Tibial nerve (tissue), 4 donors: ENCODE data around the gene CCL24. TPM values are rescaled to one million over a fixed set of nuclear protein-coding genes. Genes with fewer than 3 reads are reported as not detected.

Experiments used
- DNase-seq, 2 donors: peaks; one replicate each; pipeline ENCODE4 v3.0.0-alpha.2; 2019; ENCODE audit warnings: low spot score in 2 of 2
- H3K27ac ChIP-seq, 4 donors: fragments of 200-600 bp; sonication (generic) in 3 of 4; one replicate each; pipeline ENCODE4 v1.5.1; 2017 to 2019; ENCODE audit warnings: mild to moderate bottlenecking in 1 of 4
- H3K27me3 ChIP-seq, 2 donors: fragments of 200-600 bp; sonication (generic) in 1 of 2; one replicate each; pipeline versions ENCODE4 v1.5.1 to v1.6.0; 2017 to 2019
- H3K36me3 ChIP-seq, 3 donors: fragments of 200-600 bp; sonication (generic); one replicate each; pipeline ENCODE4 v1.5.1; 2018 to 2019
- H3K4me1 ChIP-seq, 4 donors: fragments of 200-600 bp; sonication (generic) in 3 of 4; one replicate each; pipeline ENCODE4 v1.5.1; 2017 to 2019
- H3K4me3 ChIP-seq, 4 donors: fragments of 200-600 bp; sonication (generic) in 3 of 4; one replicate each; pipeline ENCODE4 v1.5.1; 2017 to 2019; ENCODE audit warnings: mild to moderate bottlenecking in 1 of 4, moderate library complexity in 1 of 4
- H3K9me3 ChIP-seq, 4 donors: fragments of 200-600 bp; sonication (generic) in 3 of 4; one replicate each; pipeline ENCODE4 v1.5.1; 2017 to 2019
- CTCF ChIP-seq, 5 experiments: fragments of 200-600 bp in 3 of 5; fragments of 450-650 bp in 2 of 5; sonication (generic) in 3 of 5; IDR thresholded peaks; one replicate each; pipeline ENCODE4 v1.5.1; 2016 to 2019; ENCODE audit warnings: antibody characterized with exemption in 5 of 5, mild to moderate bottlenecking in 3 of 5, moderate library complexity in 2 of 5
- EP300 ChIP-seq, 2 donors: sonication (generic); formaldehyde crosslinking; IDR thresholded peaks; one replicate each; pipeline ENCODE4 v1.6.1; 2017; ENCODE audit warnings: antibody characterized with exemption in 2 of 2, mild to moderate bottlenecking in 1 of 2
- POLR2A ChIP-seq, 2 donors: fragments of 450-650 bp; IDR thresholded peaks; one replicate each; pipeline ENCODE4 v1.6.1; 2017; ENCODE audit warnings: antibody characterized with exemption in 2 of 2, mild to moderate bottlenecking in 2 of 2, moderate library complexity in 2 of 2
- WGBS, 2 donors: methylation state at CpG; one replicate each; pipeline ENCODE4 v1.1.5; 2018; 5-methylcytosine and 5-hydroxymethylcytosine counted together
- total RNA-seq, 4 donors: library from RNA; depleted of rRNA; stranded (reverse); fragments of >200 nt; gene quantifications; one replicate each; pipeline ENCODE4 v1.1.0, GENCODE V29; 2016

Gene CCL24
- total RNA-seq, 4 donors from 2014 or later: not detected

DNA sequence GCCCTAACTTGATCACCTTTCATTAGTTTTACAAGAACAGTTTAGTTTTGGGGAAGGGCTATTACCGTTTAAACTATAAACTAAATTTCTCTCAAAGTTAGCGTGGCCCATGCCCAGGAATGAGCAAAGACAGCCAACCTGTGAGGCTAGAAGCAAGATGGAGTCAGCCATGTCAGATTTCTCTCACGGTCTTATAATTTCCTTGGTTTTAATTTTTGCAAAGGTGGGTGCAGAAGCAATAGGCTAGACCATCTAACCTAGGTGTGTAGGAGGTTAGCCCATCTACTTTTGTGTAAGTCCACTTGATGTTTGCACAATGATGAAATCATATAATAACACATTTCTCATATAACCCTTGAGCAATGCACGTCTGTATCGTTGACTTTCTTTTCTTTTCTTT is 8.9 kb downstream of the CCL24 start:
- Histone ChIP-seq H3K9me3 (peaks cover 0 to 17% (median 4%) of the 10 kb centered on the region in 4 donors), H3K4me3 (no peak overlapping the region), H3K4me1 (no peaks in the 10 kb centered on the region), H3K27me3 (no peaks in the 10 kb centered on the region), H3K27ac (no peak overlapping the region), H3K36me3 (no peaks in the 10 kb centered on the region)
- WGBS, 2 donors: 66 to 94% methylated on average over 5 of the region's 5 CpGs
- TF ChIP-seq CTCF (IDR thresholded peaks at IDR 0.05): no peak
- no peak for TF ChIP-seq POLR2A (IDR thresholded peaks at IDR 0.05)
- TF ChIP-seq EP300 (IDR thresholded peaks at IDR 0.05): no peak
- no peak for DNase-seq

- Histone ChIP-seq H3K9me3 (peaks cover 0 to 17% (median 4%) of the 10 kb centered on the region in 4 donors), H3K27me3 (no peaks in the 10 kb centered on the region), H3K4me1 (no peaks in the 10 kb centered on the region), H3K36me3 (no peaks in the 10 kb centered on the region), H3K4me3 (no peak overlapping the region), H3K27ac (no peak overlapping the region)
- DNase-seq: no peak
- TF ChIP-seq POLR2A (IDR thresholded peaks at IDR 0.05) (no peak), EP300 (IDR thresholded peaks at IDR 0.05) (no peak), CTCF (IDR thresholded peaks at IDR 0.05) (no peak)
- 89 to 98% methylated on average over 2 of the region's 2 CpGs for WGBS, 2 donors
Measured at GRCh38 chr7:75804004-75804403, 9.6 kb downstream of the CCL24 start.

- Histone ChIP-seq H3K36me3 (no peaks in the 10 kb centered on the region), H3K27ac (no peak overlapping the region), H3K9me3 (peaks cover 0 to 17% (median 4%) of the 10 kb centered on the region in 4 donors), H3K27me3 (no peaks in the 10 kb centered on the region), H3K4me1 (peaks cover 0 to 11% (median 0%) of the 10 kb centered on the region in 4 donors), H3K4me3 (no peak overlapping the region)
- WGBS, 2 donors: 83 to 84% methylated on average over 5 of the region's 5 CpGs
- TF ChIP-seq EP300 (IDR thresholded peaks at IDR 0.05) (no peak), CTCF (IDR thresholded peaks at IDR 0.05) (no peak), POLR2A (IDR thresholded peaks at IDR 0.05) (no peak)
- no peak for DNase-seq
Measured at GRCh38 chr7:75802552-75802821, 11.1 kb downstream of the CCL24 start.

DNA sequence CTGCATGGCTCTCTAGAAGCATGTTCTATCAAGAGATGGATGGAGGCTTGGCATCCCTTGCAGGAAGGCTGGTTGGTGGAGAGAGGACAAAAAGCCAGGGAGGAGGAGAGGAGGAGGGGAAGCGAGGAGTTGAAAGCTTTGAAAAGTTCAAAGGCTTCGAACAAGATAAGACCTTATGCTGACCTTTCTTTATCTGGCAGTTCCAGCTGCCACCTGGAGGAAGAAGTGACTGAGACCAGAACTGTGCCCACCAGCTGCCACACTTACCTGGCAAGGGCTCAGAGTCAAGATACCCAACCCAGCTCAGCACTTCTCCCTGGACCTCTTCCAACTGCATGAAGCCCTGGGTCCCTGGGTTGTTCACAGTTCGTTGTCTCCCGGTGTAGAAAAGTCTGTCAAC is 14.8 kb downstream of the CCL24 start:
- peak overlapping the region in 1 of 4 donors; percentile 48 for H3K27ac ChIP-seq
- DNase-seq: no peak
- H3K27me3 ChIP-seq: no peaks in the 10 kb centered on the region
- TF ChIP-seq EP300 (IDR thresholded peaks at IDR 0.05) (no peak), CTCF (IDR thresholded peaks at IDR 0.05) (no peak), POLR2A (IDR thresholded peaks at IDR 0.05) (no peak)
- H3K4me3 ChIP-seq: no peak overlapping the region
- WGBS, 2 donors: 76 to 79% methylated on average over 4 of the region's 4 CpGs
- no peaks in the 10 kb centered on the region for H3K9me3 ChIP-seq
- H3K4me1 ChIP-seq: peaks cover 0 to 35% (median 2%) of the 10 kb centered on the region in 4 donors
- H3K36me3 ChIP-seq: no peaks in the 10 kb centered on the region

DNA sequence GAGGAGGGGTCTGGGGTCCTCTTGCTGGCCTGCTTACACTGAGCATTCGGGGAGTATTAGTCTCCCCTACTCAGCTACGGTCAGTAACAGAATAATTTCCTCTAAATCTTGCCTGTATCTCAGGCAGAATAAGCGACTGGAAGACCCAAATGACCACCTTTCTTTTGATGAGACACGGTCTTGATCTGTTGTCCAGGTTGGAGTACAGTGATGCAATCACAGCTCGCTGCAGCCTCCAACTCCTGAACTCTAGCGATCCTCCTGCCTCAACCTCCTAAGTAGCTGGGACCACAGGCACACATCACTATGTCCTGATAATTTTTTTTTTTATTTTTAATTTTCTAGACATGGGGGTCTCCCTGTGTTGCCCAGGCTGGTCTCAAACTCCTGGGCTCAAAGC is 17.2 kb downstream of the CCL24 start:
- 80 to 87% methylated on average over 6 of the region's 6 CpGs for WGBS, 2 donors
- Histone ChIP-seq H3K36me3 (no peaks in the 10 kb centered on the region), H3K9me3 (no peaks in the 10 kb centered on the region), H3K4me3 (no peak overlapping the region), H3K27me3 (no peaks in the 10 kb centered on the region), H3K4me1 (peaks cover 0 to 41% (median 2%) of the 10 kb centered on the region in 4 donors), H3K27ac (peak overlapping the region in 3 of 4 donors; percentile 59 to 87 (median 83))
- TF ChIP-seq CTCF (IDR thresholded peaks at IDR 0.05): no peak
- no peak for TF ChIP-seq POLR2A (IDR thresholded peaks at IDR 0.05)
- no peak for TF ChIP-seq EP300 (IDR thresholded peaks at IDR 0.05)
- no peak for DNase-seq
